HG02973 (cell line): Measurements from ENCODE around the gene AOAH.
"Not testable (repeated sequence)": the region's sequence is repeated elsewhere in the genome, so short reads cannot be mapped to it uniquely, and the experiment has no call there.

Source experiments
- ATAC-seq: cut with Tn5 transposase; IDR thresholded peaks from one replicate; pipeline ENCODE4 v1.9.1; 2021; ENCODE audit warnings: moderate library complexity; ENCODE audit not compliant: unreplicated experiment

AOAH gene

DNA sequence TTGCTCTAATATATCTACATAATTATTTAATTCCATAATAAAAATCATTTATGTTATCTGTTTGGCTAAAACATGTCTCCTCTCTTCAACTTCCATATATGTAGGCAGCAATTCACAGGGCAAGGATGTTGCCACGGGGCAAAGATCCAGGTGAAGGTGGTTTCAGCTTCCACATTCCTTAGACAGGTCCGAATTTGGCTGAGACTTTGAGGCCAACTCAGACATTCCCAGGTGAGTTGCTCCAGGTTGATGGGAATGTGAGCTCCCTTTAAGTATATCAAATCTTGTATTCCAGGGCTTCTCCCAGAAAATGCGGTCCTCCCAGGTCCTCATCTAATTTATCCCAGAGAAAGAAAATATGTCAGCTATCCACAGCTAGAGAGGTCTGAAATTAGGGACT, 15.1 kb upstream of the AOAH start:
- no peak for ATAC-seq

DNA sequence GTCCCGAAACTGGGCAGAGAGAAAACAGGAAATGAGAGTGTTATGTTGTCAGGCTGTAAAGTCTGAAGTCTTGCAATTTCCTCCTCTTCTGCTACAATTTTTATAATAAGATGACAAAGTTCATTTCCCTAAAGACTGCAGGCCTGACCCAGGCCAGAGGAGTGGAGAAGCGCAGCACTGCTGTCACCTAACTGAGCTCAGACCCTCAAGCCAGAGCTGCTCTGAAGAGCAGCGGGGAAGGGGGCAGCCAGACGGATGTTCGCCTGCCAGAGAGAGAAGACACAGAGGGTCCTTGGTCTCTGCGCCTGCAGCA, 12.6 kb upstream of the AOAH start:
- peak; percentile 95 for ATAC-seq

DNA sequence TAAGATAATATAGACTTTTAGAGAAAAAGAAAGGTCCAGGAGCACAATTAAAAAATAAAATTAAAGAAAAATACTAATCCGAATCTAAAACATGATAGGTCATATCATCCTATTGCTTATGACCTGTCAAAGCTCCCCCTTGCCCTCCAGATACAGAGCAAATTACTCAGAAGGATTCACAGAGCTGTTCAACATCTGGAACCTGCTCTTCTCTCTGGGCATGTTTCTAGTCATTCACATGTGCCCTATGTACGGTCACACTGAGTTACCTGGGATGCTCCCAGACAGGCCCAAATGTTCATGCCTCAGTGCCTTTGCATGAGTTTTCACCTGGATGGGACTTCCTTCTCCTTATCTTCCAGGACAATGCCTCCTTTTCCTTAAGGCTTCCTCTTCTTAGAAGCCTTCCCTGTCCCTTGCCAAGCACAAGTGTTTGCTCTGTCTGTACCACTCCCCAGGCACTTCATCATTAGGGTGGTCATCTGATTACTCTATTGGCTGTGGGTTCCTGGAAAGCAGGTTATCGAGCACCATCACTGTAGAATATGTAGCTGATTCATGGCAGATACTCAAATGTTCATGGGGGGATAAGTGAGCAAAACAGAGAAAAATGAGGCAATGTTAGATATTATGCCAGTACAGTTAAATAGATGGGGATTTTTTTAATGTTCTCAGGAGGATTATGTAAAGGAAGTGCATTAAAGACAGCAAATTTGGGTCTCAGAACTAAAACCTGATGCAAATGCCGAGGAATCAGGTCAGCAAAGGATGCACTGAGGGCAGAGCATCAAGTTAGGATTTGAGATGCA, 12.0 kb upstream of the AOAH start:
- peak; percentile 7 for ATAC-seq

DNA sequence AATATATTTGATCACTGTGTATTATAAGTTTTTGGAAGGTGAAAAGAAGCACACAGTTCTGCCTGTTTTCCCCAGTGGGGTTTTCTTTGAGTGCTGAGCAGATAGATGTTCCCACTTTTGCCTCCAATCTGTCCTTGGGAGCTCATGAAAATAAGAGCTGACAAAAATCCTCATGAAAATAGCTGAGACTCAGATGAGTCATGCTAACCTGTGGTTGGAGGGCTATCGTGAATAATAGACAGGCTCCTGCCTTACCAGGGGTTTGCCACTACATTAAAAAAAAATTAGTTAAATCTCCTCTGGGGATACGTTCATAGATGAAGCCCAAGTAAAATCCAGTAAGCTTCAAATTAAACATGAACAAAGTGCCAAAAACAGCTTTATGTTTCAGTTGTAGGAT, 10.9 kb upstream of the AOAH start:
- ATAC-seq, result no peak

DNA sequence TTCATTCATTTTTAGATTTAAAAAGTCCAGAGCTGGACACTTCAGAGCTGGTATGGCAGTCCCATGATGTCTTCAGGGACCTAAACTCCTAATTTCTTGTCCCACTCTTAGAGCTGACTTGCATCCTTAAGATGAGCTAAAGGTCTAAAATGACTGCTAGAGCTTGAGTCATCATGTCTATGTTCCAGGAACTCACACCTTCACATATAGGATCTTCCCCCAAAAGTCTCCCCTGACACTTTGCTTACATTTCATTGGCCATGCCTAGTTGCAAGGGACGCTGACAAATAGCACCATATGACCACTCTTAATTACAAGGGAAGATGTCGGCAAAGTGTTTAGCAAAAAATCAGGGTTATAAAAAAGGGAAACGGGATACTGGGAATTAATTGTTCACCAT, 10.4 kb upstream of the AOAH start:
- ATAC-seq, result no peak

DNA sequence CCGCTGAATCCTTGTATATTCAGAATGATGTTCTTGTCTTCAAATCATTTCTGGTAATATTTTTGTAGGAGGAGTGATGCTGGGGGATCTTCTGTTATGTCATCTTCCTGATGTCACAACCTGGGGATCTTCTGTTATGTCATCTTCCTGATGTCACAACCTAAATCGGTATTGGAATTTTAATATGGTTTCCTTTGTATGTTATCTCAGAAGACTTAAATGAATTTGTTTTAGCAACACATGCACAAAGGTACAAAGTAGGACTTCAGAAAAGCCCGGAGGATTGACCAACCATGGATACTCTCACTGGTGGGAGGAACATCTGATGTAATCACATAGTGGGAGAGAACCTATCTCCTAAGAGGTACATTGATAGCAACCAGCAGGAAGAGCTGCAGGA, 9.1 kb upstream of the AOAH start:
- ATAC-seq, result no peak

DNA sequence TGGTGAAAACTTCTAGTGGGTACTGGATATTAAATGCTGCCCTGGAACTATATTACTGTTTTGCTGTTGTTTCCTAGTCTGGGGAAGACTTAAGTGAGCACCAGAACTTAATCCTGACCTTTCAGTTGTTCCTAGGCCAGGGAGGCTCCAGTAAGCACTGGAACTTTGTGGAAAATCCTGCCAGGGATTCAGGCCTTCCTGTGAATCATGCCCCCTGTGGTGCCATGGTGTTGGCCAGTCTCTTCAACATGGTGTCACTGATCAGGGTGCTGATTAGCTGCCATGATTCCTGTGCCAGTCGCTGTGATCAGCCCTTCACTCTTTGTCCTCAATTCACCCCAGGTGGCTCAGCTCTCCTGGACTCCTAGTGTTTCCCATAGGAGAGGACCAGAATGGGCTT, 8.5 kb upstream of the AOAH start:
- no peak for ATAC-seq

DNA sequence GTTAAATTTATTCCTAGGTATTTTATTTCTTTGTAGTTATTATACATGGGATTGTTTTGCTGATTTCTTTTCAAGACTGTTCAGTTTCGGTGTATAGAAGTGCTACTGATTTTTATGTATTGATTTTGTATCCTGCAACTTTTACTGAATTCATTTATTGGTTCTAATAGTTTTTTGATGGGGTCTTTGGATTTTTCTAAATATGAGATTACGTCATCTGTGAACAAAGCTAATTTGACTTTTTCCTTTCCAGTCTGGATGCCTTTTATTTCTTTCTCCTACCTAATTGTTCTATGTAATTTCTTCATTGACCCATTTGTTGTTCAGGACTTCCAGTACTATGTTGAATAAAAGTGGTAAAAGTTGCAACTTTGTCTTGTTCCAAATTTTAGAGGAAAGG, 5.8 kb upstream of the AOAH start:
- no peak for ATAC-seq

DNA sequence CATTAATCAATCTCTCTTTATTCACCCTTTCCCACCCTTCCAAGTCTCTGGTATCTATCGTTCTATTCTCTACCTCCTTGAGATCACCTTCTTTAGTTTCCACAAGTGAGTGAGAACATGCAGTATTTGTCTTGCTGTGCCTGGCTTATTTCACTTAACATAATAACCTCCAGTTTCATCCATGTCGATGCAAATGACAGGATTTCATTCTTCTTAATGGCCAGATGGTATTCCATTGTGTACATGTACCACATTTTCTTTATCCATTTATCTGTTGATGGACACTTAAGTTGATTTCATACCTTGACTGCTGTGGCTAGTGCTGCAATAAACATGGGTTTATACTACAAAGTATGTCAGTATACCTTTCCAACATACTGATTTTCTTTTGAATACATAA, 3.8 kb upstream of the AOAH start:
- no peak for ATAC-seq

DNA sequence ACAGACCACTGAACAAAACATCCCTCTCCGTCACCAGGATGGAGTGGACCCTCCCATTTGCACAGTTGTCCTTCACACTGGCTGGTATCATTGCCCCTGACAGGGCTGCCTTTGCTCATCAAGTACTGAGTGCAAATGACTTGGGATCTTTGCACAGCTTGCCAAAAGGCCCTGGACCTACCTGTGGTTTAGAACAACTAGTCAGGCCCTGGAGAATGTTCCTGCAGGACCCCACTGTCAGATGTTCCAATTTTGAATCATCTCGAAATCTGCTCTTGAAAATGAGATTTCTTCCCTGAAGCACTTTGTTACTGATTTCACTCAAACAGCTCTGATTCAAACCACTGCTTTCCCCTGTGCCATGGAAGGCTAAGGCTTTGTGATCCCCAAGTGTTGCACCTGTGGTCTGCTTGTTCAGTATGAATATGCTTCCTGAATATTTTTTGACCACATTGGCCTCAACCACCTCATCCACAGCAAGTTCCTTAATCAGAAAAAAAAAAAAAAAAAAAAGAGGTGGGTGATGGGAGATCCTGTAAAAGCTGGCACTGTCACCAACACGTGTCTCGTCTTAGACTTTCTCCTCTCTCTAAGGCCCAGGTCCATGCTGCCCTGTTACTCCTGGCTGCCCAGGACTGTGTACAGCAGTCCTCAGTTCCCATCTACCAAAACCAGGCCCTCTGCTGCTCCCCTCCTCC, 2.7 kb upstream of the AOAH start:
- no peak for ATAC-seq

DNA sequence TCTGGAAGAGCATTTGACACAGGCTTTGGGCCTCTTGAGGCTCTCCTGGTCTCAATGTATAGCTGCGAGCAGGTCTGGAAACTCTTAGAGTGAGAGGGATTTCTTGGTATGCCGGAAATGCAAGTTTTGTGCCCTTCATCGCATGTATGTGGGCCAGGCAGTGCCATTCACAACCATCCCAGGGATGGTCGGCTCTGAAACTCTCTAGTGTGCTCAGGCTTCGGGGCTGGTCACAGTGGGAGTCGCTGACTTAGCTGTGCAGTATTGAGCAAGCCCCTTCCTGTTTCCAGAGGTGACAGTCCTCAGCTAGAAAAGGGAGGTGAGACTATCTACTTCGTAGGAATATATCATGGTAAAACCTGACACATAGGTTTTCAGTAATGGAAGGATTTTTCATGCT, 2.0 kb upstream of the AOAH start:
- no peak for ATAC-seq

DNA sequence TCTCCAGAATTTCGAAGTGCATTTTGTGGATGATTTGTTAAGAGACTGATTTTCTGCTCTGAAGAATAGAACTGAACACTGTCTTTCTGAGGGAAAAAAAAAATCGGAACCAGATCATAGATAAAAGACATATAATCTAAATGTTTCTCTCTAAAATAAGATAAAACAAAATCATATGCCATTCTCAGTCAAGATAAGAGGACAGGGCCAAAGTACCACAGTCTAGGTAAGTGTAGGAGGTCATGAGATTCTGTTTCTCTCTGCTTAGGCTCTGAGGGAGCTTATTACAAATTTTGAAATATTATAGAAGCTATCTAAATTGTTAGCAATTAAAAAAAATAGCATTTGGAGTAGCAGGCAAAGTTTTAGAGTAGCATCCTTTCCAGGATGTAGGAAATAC, 702 bp upstream of the AOAH start:
- no peak for ATAC-seq

DNA sequence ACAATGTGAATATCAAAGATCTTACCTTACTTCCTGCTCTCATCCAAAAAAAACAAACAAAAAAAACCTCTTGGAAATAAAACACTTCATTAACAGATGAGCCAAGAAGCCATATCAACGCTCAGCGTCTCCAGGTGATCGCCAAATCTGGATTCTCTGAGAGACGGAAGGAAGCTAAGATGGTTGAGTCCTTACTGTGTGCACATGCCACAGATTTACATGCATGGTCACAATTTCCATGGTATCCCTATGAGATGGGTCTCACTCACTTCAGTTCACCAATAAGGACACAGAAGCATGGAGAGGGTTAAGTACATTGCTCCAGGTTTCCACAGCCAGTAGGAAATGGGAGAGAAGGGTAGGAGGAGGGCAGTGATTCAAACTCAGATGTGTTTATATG, 1.0 kb downstream of the AOAH start:
- no peak for ATAC-seq

DNA sequence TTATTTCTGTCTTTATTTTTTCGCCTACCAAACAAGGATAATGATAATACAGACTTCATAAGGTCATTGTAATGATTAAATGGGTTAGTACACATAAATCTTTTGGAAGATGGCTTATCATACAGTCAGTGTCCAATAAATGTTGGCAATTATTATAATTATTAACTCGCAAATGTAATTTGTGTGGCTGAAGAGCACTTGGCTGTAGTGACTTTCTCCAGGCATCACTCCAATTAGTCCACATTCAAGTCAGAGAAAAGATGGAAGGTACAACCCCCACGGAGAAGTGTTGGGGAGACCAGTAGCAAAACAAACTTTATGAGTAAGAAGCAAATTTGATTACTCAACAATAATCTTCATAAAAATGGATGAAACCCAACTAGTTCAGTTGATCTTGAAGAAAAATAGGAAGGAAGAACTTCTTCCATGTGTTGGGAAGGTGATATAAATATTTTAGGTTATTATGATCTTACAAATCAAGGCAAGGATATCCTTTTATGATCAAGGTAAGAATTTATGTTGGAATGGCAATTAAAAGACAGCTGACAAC, 5.1 kb downstream of the AOAH start:
- no peak for ATAC-seq

DNA sequence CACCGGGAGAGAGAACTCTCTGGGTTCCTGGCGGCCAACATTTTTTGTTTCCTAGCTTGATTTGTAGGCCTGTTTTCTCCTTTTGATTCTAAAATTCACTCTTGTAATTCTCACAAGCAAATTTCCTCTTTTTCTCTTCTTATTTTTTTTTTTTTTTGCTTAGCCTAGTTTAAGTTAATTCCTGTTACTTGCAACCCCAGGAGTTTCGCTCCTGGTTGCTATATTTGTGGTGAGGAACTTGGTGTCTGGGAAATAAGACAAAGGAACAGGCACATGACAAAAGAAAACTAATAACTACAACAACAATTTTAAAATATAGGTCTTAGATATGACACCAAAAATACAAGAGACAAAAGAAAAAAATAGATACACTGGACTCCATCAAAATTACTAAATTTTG, 6.7 kb downstream of the AOAH start:
- no peak for ATAC-seq

DNA sequence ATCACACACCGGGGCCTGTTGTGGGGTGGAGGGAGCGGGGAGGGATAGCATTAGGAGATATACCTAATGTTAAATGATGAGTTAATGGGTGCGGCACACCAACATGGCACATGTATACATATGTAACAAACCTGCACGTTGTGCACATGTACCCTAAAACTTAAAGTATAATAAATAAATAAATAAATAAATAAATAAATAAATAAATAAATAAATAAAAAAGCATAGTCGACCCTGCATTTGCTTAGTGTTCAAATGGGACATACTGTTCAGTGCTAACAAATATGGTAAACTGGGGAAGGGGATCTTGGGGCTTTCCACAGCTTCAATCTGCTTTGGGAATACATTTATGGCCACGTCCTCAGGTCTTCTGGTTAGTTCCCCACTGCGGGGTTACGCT, 7.5 kb downstream of the AOAH start:
- not testable (repeated sequence) for ATAC-seq

DNA sequence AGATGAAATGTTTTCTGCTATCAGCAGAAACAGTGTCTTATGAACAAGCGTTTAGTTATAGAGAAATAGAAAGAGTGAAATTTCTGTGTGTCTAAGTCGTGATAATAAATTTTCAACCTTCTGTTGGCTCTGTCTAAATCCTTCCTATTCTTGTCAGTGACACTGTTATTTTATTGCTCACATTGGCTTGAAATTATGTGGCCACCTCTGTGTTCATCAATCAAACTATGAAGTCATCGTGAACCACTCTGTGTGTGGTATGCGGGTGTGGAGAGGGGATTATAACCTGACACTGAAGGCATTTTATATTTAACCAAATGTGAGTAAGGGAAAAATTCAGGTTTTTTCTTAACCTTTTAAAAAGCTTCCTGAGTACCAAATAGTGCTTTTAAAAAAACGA, 12.3 kb downstream of the AOAH start:
- ATAC-seq, result no peak

DNA sequence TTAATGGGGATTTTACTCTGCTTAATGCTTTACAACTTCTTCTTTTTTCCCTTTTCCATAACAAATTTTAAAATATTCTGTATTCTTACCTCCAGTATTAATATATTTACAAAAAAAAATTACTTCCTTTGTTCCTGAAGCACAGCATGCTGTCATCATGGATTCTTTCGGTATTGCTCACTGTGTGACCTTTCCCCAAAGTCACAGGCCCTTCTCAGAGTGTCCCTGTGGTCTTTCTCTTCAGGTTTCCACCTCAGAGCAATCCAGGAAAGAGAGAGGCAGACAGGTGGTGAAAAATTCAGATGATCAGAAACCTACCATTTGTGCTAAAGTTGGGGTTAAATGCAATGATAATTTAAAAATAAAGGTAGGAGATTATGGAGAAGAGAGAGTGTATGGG, 13.0 kb downstream of the AOAH start:
- no peak for ATAC-seq

DNA sequence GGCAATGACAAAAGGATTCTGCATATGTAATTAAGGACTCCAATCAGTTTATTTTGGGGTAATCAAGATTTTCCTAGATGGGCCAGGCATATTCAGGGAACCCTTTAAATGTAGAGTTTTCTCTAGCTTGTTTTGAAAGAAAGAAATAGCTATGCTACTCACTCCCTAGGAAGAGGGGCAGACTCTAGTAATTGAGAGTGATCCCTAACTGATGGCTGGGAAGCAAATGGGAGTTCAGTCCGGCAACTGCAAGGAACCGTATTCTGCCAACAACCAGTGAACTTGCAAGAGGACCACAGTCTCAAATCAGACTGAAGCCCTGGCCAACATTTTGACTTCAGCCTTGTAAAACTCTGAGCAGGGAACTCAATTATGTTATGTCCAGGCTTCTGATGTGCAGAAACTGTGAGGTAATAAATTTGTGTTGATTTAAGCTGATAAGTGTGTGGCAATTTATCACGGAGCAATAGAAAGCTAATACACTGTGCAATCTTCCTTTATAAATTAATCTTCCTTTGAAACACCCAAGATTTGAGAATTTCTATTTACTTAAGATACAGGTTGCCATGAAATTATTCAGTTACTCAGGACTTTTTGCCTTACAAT, 14.0 kb downstream of the AOAH start:
- no peak for ATAC-seq

DNA sequence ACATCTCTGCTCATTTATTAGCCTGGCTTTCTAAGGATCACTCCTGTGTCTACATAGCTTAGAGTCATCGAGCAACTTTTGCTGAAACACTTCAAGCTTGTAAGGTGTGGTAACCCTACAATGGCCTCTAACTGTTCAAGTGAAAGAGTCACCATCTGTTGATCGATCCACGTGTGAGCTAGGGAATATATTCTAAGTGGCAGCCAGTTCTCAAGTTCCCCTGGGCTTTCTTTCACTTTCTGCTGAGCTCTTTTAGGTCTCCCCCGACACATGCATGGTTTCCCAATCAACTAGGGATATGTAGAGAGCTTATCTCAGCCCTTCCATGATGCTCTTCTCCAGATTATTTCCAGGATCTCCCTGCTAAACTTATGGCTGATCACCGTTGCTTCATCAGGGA, 15.5 kb downstream of the AOAH start:
- ATAC-seq, result no peak

DNA sequence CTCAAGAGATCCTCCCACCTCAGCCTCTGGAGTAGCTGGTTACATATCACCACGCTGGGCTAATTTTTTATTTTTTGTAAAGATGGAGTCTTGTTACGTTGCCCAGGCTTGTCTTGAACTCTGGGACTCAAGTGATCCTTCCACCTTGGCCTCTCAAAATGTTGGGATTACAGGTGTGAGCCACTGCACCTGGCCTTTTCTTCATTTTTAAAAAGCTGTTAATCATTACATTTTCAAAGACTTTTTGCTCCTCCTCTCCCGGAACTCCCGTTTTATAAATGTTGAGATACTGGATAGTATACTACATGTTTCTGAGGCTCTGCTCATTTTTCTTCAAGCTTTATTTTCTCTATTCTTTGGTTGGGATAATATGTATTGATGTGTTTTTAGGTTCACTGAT, 16.4 kb downstream of the AOAH start:
- no peak for ATAC-seq

DNA sequence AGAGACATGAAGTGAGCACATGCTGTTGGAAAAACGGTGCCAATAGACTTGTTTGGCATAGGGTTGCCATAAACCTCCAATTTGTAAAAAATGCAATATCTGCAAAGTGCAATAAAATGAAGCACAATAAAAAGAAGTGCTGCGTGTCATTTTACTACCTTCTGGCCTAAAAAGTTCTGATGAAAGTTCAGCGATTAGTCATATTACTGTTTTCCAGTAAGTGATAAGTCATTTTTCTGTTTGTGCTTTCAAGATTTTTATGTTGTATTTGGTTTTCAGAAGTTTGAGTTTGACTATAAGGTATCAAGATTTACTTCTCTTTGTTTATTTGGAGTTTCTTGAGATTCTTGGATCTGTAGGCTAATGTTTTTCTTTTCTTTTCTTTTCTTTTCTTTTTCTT, 16.8 kb downstream of the AOAH start:
- ATAC-seq, result no peak
